ENCODE measurements around the gene SMARCA5. TPM values are rescaled to one million over a fixed set of nuclear protein-coding genes. Genes with fewer than 3 reads are reported as not detected.

Gene SMARCA5
- polyA plus RNA-seq, 1 donor: 46.3 TPM

GRCh38 chr4:143606480-143606879 lies 93.0 kb downstream of the SMARCA5 start:
- Histone ChIP-seq H3K27me3 (ENCODE audit: control insufficient read depth, insufficient read depth, low read length) (no peaks in the 10 kb centered on the region), H3K27ac (ENCODE audit: low read length) (no peak overlapping the region), H3K36me3 (ENCODE audit: control insufficient read depth, insufficient read depth, low read length) (no peaks in the 10 kb centered on the region), H3K9me3 (ENCODE audit: control insufficient read depth, low read depth, low read length) (no peaks in the 10 kb centered on the region), H3K4me3 (ENCODE audit: low read length) (no peak overlapping the region), H3K4me1 (ENCODE audit: control insufficient read depth, insufficient read depth, low read length) (no peaks in the 10 kb centered on the region)
- WGBS (ENCODE audit: insufficient coverage, low lambda C conversion rate): 100% methylated on average over 1 of the region's 3 CpGs
- no peak for DNase-seq

Other genes starting within 250 kb of the SMARCA5 start
- 69.2 TPM for gene GAB1, start 176.8 kb upstream of the SMARCA5 start, polyA plus RNA-seq
- gene FREM3, start 187.0 kb downstream of the SMARCA5 start, polyA plus RNA-seq: 0.16 TPM